Thyroid gland (tissue), 4 donors: ENCODE measurements around the gene CSNK2A3. TPM values are rescaled to one million over a fixed set of nuclear protein-coding genes. Genes with fewer than 3 reads are reported as not detected.

ENCODE experiments used
- DNase-seq, 2 donors: peaks; one replicate each; pipeline ENCODE4 v3.0.0-alpha.2; 2019
- H3K27ac ChIP-seq, 3 donors: fragments of 200-600 bp; sonication (generic); 1 replicate in 2 of 3; 2 replicates in 1 of 3; pipeline ENCODE4 v1.5.1; 2016 to 2019; ENCODE audit warnings: mild to moderate bottlenecking in 1 of 3, moderate library complexity in 1 of 3
- H3K27me3 ChIP-seq: fragments of 200-600 bp; sonication (generic); one replicate; pipeline ENCODE4 v1.5.1; 2019
- H3K36me3 ChIP-seq, 2 donors: fragments of 200-600 bp; sonication (generic); one replicate each; pipeline ENCODE4 v1.5.1; 2016 to 2019
- H3K4me1 ChIP-seq, 2 donors: fragments of 200-600 bp; sonication (generic); one replicate each; pipeline ENCODE4 v1.5.1; 2017 to 2019
- H3K4me3 ChIP-seq, 3 donors: fragments of 200-600 bp; sonication (generic); replicated peaks in 1 of 3; 1 replicate in 2 of 3; 2 replicates in 1 of 3; pipeline ENCODE4 v1.5.1; 2016; ENCODE audit warnings: mild to moderate bottlenecking in 1 of 3
- H3K9me3 ChIP-seq: fragments of 200-600 bp; sonication (generic); one replicate; pipeline ENCODE4 v1.5.1; 2017
- CTCF ChIP-seq, 6 experiments: fragments of 200-600 bp in 3 of 6; fragments of 450-650 bp in 3 of 6; sonication (generic) in 3 of 6; IDR thresholded peaks; one replicate each; pipeline ENCODE4 v1.5.1; 2016 to 2019; ENCODE audit warnings: antibody characterized with exemption in 6 of 6, mild to moderate bottlenecking in 2 of 6, inconsistent platforms in 1 of 6, moderate library complexity in 1 of 6
- POLR2A ChIP-seq, 2 donors: fragments of 450-650 bp; IDR thresholded peaks; one replicate each; pipeline ENCODE4 v1.6.1; 2017; ENCODE audit warnings: antibody characterized with exemption in 2 of 2, mild to moderate bottlenecking in 2 of 2, moderate library complexity in 1 of 2
- WGBS, 2 donors: methylation state at CpG; one replicate each; pipeline ENCODE4 v1.1.5; 2017; 5-methylcytosine and 5-hydroxymethylcytosine counted together
- intact Hi-C: fragments of 100-400 bp; cut with DNase I; formaldehyde crosslinking; loops from one replicate; pipeline ENCODE4 v1.15.1; 2023
- total RNA-seq, 4 donors: library from RNA; depleted of rRNA; stranded (reverse); fragments of >200 nt; gene quantifications; one replicate each; pipeline ENCODE4 v1.2.3, GENCODE V29; 2016

CSNK2A3 gene
- total RNA-seq, 4 donors from 2014 or later, result 2.8 to 9.5 (median 3.8) TPM

GRCh38 chr11:11332141-11332710, 20.8 kb downstream of the CSNK2A3 start:
- 77 to 82% methylated on average over 5 of the region's 5 CpGs for whole genome bisulfite sequencing, 2 donors

GRCh38 chr11:11329062-11329806, 23.8 kb downstream of the CSNK2A3 start:
- intact Hi-C loops, result no loop called here
- DNase-seq, result no peak
- Histone ChIP-seq H3K27ac (no peak overlapping the region), H3K4me3 (no peak overlapping the region), H3K9me3 (no peaks in the 10 kb centered on the region), H3K4me1 (no peaks in the 10 kb centered on the region), H3K27me3 (no peaks in the 10 kb centered on the region), H3K36me3 (peaks cover 19 to 54% of the 10 kb centered on the region in 2 donors)
- WGBS, 2 donors, result 83 to 86% methylated on average over 4 of the region's 4 CpGs
- TF ChIP-seq CTCF (IDR thresholded peaks at IDR 0.05), result no peak
- TF ChIP-seq POLR2A (IDR thresholded peaks at IDR 0.05), result no peak

More at GRCh38 chr11:11332141-11332710, 20.8 kb downstream of the CSNK2A3 start:
- no peak for TF ChIP-seq POLR2A (IDR thresholded peaks at IDR 0.05)
- no peak for TF ChIP-seq CTCF (IDR thresholded peaks at IDR 0.05)
- peaks cover 19 to 43% of the 10 kb centered on the region in 2 donors for H3K36me3 ChIP-seq
- no peaks in the 10 kb centered on the region for H3K9me3 ChIP-seq
- no peak overlapping the region for H3K27ac ChIP-seq
- H3K27me3 ChIP-seq, result no peaks in the 10 kb centered on the region
- H3K4me3 ChIP-seq, result no peak overlapping the region
- peaks cover 3 to 5% of the 10 kb centered on the region in 2 donors for H3K4me1 ChIP-seq
- intact Hi-C loops, result no loop called here
- no peak for DNase-seq

GRCh38 chr11:11324090-11324489, 29.0 kb downstream of the CSNK2A3 start:
- H3K4me1 ChIP-seq, result no peaks in the 10 kb centered on the region
- TF ChIP-seq CTCF (IDR thresholded peaks at IDR 0.05) (no peak), POLR2A (IDR thresholded peaks at IDR 0.05) (no peak)
- no peak for DNase-seq
- no peaks in the 10 kb centered on the region for H3K27me3 ChIP-seq
- H3K27ac ChIP-seq, result no peak overlapping the region
- peaks cover 17 to 26% of the 10 kb centered on the region in 2 donors for H3K36me3 ChIP-seq
- intact Hi-C loops, result no loop called here
- H3K9me3 ChIP-seq, result no peaks in the 10 kb centered on the region
- WGBS, 2 donors, result 89 to 95% methylated on average over 1 of the region's 1 CpG
- no peak overlapping the region for H3K4me3 ChIP-seq

- H3K36me3 ChIP-seq, result peaks cover 9 to 14% of the 10 kb centered on the region in 2 donors
- no peak for DNase-seq
- TF ChIP-seq CTCF (IDR thresholded peaks at IDR 0.05) (no peak), POLR2A (IDR thresholded peaks at IDR 0.05) (no peak)
- H3K27me3 ChIP-seq, result no peaks in the 10 kb centered on the region
- no peak overlapping the region for H3K27ac ChIP-seq
- no peak overlapping the region for H3K4me3 ChIP-seq
- intact Hi-C loops, result no loop called here
- no peaks in the 10 kb centered on the region for H3K9me3 ChIP-seq
- H3K4me1 ChIP-seq, result no peaks in the 10 kb centered on the region
Observed at GRCh38 chr11:11322101-11322500, 30.9 kb downstream of the CSNK2A3 start.

GRCh38 chr11:11320825-11321224, 32.2 kb downstream of the CSNK2A3 start:
- peaks cover 0 to 14% of the 10 kb centered on the region in 2 donors for H3K36me3 ChIP-seq

More at GRCh38 chr11:11320825-11321224, 32.2 kb downstream of the CSNK2A3 start:
- Histone ChIP-seq H3K4me3 (no peak overlapping the region), H3K27me3 (no peaks in the 10 kb centered on the region), H3K27ac (no peak overlapping the region), H3K4me1 (no peaks in the 10 kb centered on the region), H3K9me3 (no peaks in the 10 kb centered on the region)
- DNase-seq, result no peak
- TF ChIP-seq CTCF (IDR thresholded peaks at IDR 0.05) (no peak), POLR2A (IDR thresholded peaks at IDR 0.05) (no peak)
- 74 to 91% methylated on average over 2 of the region's 2 CpGs for WGBS, 2 donors
- intact Hi-C loops, result no loop called here
